RPMI8226 (cell line): ENCODE measurements around the gene CD59.
"Not testable (repeated sequence)": the region's sequence is repeated elsewhere in the genome, so short reads cannot be mapped to it uniquely, and the experiment has no call there.

Experiments
- DNase-seq: peaks from one replicate; pipeline ENCODE4 v3.0.0-alpha.2; 2015

CD59 gene

DNA sequence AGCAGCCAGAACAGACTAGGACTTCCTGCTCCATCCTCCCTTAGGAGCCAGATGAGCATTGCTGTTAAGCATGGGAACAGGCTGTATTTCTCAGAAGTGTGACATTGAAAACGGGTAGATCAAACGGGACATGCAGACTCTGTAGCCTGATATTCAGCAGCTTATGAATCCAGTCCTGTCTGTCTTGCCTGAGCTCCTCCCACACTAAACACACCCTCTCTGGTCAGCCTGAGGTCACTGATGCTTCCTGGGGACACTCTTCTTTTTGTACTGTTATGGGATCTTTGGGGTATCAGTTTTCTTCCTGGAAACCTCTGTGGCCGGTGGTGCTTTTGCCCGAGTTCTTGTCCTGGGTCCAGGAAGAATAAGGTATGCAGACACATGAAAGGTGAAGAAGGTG, 71.4 kb downstream of the CD59 start:
- DNase-seq: no peak

- no peak for DNase-seq
Observed at GRCh38 chr11:33664166-33664565, 72.1 kb downstream of the CD59 start.

DNA sequence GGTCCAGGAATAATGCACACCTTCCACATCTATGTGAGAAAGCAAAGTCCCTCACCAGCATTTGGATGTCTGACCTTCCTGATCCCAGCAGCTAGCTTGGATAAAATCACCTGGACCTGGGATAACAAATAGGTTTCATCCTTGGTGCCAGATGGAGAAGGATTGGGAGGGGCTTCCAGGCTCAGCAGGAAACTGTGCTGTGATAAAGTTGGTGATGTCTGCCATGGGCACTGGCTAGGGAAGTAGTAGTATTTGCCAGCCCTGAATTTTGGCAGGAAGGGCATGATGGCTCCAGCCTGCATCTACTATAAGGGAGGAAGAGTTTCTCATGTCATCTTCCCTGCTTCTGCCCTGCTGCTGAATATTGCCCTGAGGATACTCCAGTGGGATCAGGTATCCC, 73.1 kb downstream of the CD59 start:
- no peak for DNase-seq

- DNase-seq: not testable (repeated sequence)
Observed at GRCh38 chr11:33661526-33661925, 74.7 kb downstream of the CD59 start.

- no peak for DNase-seq
Observed at GRCh38 chr11:33660962-33661361, 75.3 kb downstream of the CD59 start.

DNA sequence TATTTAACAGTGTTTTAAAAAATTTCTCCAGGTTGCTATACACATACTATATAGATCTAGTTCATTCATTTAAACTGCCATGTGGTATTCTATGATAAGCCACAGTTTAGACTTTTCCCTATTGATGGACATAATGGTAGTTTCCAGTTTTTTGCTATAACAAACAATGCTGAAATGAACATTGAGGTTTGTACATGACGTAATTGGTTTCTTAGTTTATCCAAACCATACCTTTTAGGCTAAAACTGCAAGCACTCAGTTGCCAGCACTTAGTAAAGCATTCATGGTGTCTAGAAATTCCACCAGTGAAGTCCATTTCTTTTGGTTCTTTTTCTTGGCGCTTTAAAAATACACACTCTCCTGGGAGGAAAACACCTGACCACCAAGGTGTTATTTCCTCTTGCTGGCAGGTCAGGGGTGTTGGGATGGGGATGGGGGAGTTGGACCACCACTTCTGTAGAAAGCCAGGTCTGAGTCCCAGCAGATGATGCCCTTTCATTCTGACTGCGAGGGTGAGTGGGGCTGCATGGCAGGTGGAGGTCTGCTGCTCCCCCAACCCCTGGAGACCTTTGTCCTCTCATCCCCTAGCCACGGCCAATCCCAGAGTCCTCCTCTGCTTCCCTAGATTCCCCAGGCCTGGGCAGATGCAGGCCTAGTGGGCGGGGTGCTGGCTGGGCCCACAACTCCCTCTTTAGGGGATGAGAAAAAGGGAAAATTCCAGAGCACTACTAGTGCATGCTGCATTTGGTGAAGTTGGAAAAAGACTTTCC, 76.7 kb downstream of the CD59 start:
- no peak for DNase-seq

- no peak for DNase-seq
Observed at GRCh38 chr11:33658195-33658900, 77.9 kb downstream of the CD59 start.

DNA sequence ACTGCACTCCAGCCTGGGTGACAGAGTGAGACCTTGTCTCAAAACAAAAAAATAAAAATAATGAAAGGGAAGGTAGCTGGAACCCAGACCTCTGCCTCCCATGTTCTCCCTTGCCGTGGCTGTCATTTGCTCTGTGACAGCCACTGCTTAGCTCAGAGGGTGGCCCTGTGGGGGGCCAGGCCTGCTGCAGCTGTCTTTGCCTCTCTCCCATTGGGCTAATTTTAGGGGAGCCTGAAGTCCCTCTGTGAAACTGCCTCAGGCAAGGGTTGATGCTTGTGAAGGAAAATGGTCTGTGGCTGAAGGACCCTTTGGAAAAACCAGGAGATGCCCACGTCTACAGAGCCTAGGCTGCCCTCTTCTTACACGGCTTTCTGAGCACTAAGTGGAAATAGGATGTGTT, 78.5 kb downstream of the CD59 start:
- no peak for DNase-seq

DNA sequence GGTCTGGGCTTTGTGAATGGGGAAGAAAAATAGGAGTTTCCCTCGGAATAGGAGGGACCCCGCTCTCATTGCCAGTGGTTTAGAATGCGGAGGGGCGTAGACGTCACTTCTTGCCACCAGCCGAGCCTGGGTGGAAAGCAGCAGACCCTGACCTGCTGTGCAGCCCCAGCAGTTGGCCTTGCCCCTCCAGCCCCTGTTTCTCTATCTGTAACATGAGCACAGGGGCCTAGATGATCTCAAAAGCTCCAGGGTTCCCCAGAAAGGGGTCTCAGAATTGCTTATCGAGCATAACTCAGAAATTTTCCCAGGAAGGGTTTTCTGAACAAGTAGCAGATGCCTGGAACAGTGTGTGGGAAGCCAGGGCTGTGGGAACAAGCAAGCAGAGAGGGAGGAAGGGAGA, 79.5 kb downstream of the CD59 start:
- no peak for DNase-seq

DNA sequence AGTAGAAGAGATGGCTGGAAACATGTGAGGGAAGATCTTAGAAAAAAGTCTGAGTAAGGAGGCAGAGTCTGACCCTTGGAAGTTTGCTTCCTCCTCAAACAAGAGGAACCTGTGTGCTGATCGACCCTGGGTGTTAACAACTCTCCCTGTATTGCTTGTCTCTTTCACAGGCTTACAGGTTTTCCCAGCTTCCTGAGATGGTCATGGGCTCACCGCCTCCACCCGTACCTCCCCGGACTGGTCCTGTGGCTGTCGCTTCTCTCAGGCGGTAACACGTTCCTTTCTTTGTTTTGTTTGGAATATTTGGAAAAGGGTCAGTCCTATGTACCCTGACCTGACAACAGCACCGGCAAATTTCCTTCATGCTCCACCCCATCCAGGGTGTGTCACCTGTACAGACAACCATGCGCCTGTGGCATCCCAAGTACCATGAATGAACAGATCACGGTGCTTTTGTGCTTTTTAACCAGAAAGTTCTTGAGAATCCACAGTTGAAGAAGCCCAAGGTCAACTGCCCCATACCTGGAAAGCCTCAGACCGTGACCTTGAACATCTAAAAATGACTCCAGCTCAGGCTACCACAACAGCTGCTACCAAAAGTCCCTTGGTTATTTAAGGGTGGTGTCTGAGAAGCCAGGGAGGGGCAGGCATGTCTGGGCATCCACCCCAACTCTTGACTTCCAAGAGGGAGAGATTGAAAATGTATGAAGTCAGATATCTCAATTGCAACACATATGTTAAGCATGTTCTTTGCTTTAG, 80.2 kb downstream of the CD59 start:
- DNase-seq: no peak

- DNase-seq: no peak
Observed at GRCh38 chr11:33654594-33654993, 81.6 kb downstream of the CD59 start.
